ENCODE data around the gene SLC22A13. TPM values are rescaled to one million over a fixed set of nuclear protein-coding genes. Genes with fewer than 3 reads are reported as not detected.

The SLC22A13 gene
- total and polyA plus RNA-seq, 10 donors, result 0.05 to 1.6 (median 0.51) TPM; not detected in 1

- Histone ChIP-seq H3K9me3 (no peaks in the 10 kb centered on the region), H3K36me3 (no peaks in the 10 kb centered on the region), H3K4me1 (peaks cover 0 to 10% (median 2%) of the 10 kb centered on the region in 6 donors), H3K27me3 (replicated peaks in 1 of 7) (peaks cover 0 to 14% (median 0%) of the 10 kb centered on the region in 7 donors), H3K4me3 (no peak overlapping the region), H3K27ac (no peak overlapping the region)
- intact Hi-C loops (cut with DNase I; ENCODE audit: low total_unique reads), result no loop called here
- DNase-seq, result no peak
- WGBS, 5 donors, result 88 to 96% (median 88%) methylated on average over 5 of the region's 5 CpGs
- TF ChIP-seq, protein P1, sequence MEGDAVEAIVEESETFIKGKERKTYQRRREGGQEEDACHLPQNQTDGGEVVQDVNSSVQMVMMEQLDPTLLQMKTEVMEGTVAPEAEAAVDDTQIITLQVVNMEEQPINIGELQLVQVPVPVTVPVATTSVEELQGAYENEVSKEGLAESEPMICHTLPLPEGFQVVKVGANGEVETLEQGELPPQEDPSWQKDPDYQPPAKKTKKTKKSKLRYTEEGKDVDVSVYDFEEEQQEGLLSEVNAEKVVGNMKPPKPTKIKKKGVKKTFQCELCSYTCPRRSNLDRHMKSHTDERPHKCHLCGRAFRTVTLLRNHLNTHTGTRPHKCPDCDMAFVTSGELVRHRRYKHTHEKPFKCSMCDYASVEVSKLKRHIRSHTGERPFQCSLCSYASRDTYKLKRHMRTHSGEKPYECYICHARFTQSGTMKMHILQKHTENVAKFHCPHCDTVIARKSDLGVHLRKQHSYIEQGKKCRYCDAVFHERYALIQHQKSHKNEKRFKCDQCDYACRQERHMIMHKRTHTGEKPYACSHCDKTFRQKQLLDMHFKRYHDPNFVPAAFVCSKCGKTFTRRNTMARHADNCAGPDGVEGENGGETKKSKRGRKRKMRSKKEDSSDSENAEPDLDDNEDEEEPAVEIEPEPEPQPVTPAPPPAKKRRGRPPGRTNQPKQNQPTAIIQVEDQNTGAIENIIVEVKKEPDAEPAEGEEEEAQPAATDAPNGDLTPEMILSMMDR (IDR thresholded peaks at IDR 0.05 in 8 of 11, conservative IDR thresholded peaks at IDR 0.05 in 3 of 11), result no peak
- TF ChIP-seq POLR2AphosphoS5 (IDR thresholded peaks at IDR 0.05) (no peak), POLR2A (IDR thresholded peaks at IDR 0.05) (no peak)
Observed at GRCh38 chr3:38313263-38313662, 47.7 kb downstream of the SLC22A13 start.

DNA sequence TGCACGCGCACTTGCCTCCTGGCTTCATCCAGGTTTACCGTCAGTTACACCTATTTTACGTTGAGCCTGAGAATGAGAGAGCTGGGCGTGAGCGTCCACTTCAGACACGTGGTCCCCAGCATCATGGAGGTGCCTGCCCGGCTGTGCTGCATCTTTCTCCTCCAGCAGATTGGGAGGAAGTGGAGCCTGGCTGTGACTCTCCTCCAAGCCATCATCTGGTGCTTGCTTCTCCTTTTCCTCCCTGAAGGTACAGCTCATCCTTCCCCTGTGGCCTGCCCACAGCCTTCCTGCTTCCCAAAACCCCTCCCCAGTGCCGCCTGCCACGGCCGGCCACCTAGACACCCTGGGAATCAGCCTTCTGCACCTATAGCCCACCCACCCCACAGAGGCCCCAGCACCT lies 48.1 kb downstream of the SLC22A13 start:
- intact Hi-C loops (cut with DNase I; ENCODE audit: low total_unique reads), result no loop called here
- Histone ChIP-seq H3K9me3 (no peaks in the 10 kb centered on the region), H3K36me3 (no peaks in the 10 kb centered on the region), H3K27me3 (replicated peaks in 1 of 7) (peaks cover 0 to 10% (median 0%) of the 10 kb centered on the region in 7 donors), H3K4me1 (peaks cover 0 to 10% (median 2%) of the 10 kb centered on the region in 6 donors), H3K4me3 (no peak overlapping the region), H3K27ac (no peak overlapping the region)
- 62 to 72% (median 66%) methylated on average over 11 of the region's 11 CpGs for WGBS, 5 donors
- no peak for DNase-seq
- TF ChIP-seq, protein P1 (IDR thresholded peaks at IDR 0.05 in 8 of 11, conservative IDR thresholded peaks at IDR 0.05 in 3 of 11), result no peak
- TF ChIP-seq POLR2A (IDR thresholded peaks at IDR 0.05) (no peak), POLR2AphosphoS5 (IDR thresholded peaks at IDR 0.05) (no peak)

- intact Hi-C loops (cut with DNase I; ENCODE audit: low total_unique reads), result no loop called here
- Histone ChIP-seq H3K36me3 (no peaks in the 10 kb centered on the region), H3K9me3 (no peaks in the 10 kb centered on the region), H3K4me1 (peaks cover 0 to 10% (median 2%) of the 10 kb centered on the region in 6 donors), H3K27ac (no peak overlapping the region), H3K27me3 (replicated peaks in 1 of 7) (peaks cover 0 to 6% (median 0%) of the 10 kb centered on the region in 7 donors), H3K4me3 (no peak overlapping the region)
- DNase-seq, result no peak
- WGBS, 5 donors, result 19 to 40% (median 32%) methylated on average over 4 of the region's 4 CpGs
- TF ChIP-seq POLR2AphosphoS5 (IDR thresholded peaks at IDR 0.05), result no peak
Observed at GRCh38 chr3:38314112-38314763, 48.6 kb downstream of the SLC22A13 start.

DNA sequence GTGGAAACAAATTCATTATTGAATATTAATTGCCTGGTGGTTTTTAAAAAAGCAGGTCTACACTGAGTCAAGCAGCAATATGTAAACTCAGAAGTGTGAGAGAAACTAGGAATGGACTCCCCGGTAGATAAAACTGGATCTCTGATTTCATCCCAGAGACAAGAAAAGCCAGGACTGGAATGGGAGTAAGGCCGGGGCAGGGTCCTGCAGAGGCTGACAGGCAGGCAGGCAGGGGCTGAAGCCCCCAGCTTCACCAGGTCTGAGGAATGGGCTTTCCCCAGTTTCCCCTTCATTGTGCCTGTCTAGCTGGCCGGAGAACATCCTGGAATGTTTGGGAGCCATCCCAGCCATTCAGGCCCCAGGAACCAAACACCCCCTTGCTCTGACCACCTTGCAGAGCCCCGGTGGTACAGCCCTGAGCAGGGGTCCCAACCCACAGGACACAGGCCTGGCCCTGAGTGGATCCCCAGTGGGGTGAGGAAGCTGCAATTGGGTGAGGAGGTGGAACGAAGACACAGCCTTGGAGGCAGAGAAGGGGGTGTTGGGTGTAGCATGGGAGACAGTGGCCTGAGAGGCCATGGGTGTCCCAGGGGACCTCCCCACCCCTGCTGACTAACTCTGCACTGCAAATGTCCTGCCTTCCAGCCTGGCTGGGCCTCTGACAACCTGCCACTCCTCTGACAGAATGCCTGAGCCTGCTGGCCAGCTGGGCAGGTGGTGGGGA lies 49.3 kb downstream of the SLC22A13 start:
- Histone ChIP-seq H3K27me3 (replicated peaks in 1 of 7) (peaks cover 0 to 6% (median 0%) of the 10 kb centered on the region in 7 donors), H3K4me1 (peaks cover 0 to 10% (median 2%) of the 10 kb centered on the region in 6 donors), H3K36me3 (no peaks in the 10 kb centered on the region), H3K27ac (no peak overlapping the region), H3K4me3 (no peak overlapping the region), H3K9me3 (no peaks in the 10 kb centered on the region)
- TF ChIP-seq POLR2A (IDR thresholded peaks at IDR 0.05), result no peak
- no peak for TF ChIP-seq POLR2AphosphoS5 (IDR thresholded peaks at IDR 0.05)
- TF ChIP-seq, protein P1 (IDR thresholded peaks at IDR 0.05 in 8 of 11, conservative IDR thresholded peaks at IDR 0.05 in 3 of 11), result no peak
- intact Hi-C loops (cut with DNase I; ENCODE audit: low total_unique reads), result no loop called here
- WGBS, 5 donors, result 71 to 84% (median 76%) methylated on average over 5 of the region's 5 CpGs
- DNase-seq, result no peak
